Caco-2 (cell line): ENCODE results near the gene ATG16L1. TPM values are rescaled to one million over a fixed set of nuclear protein-coding genes. Genes with fewer than 3 reads are reported as not detected.

ENCODE experiments used
- BruUV-seq: library from RNA; stranded (reverse); fragments of 400-500 nt; replicated peaks from 2 replicates; lab custom pipeline; 2021; lab: Mats Ljungman, UMichigan
- CTCF ChIA-PET: fragments of 300-600 bp; sonication (Branson Sonifier 250); formaldehyde crosslinking; loops from one replicate; lab custom pipeline; 2022; ENCODE audit warnings: antibody characterized with exemption; lab: Charles Lee
- POLR2A ChIA-PET: fragments of 300-600 bp; sonication (Branson Sonifier 250); formaldehyde crosslinking; loops from one replicate; lab custom pipeline; 2022; ENCODE audit warnings: antibody characterized with exemption; lab: Charles Lee
- DNase-seq, 2 experiments: peaks; one replicate each; pipeline versions ENCODE4 v3.0.0 to v3.0.0-alpha.2; 2020 to 2022
- H3K27me3 ChIP-seq: replicated peaks from 2 replicates; pipeline ENCODE4 v1.6.0; 2011; ENCODE audit warnings: low read length; ENCODE audit not compliant: control insufficient read depth, insufficient read depth
- H3K36me3 ChIP-seq: 2 replicates; pipeline ENCODE4 v1.5.1; 2011; ENCODE audit warnings: low read length; ENCODE audit not compliant: control insufficient read depth, insufficient read depth
- H3K4me1 ChIP-seq: fragments of 250-450 bp; sonication (Bioruptor Pico); 2 replicates; pipeline ENCODE4 v1.5.1; 2020; ENCODE audit warnings: mild to moderate bottlenecking
- H3K4me3 ChIP-seq: 2 replicates; pipeline ENCODE4 v1.5.1; 2011; ENCODE audit warnings: low read depth, mild to moderate bottlenecking, control low read depth, low read length
- H3K9me3 ChIP-seq: fragments of 250-450 bp; sonication (Bioruptor Pico); 2 replicates; pipeline ENCODE4 v1.5.1; 2020; ENCODE audit warnings: mild to moderate bottlenecking, moderate library complexity
- H3K27ac Mint-ChIP-seq: one replicate; pipeline ENCODE4 v1.8.0; 2022; ENCODE audit warnings: mixed read lengths; ENCODE audit not compliant: unreplicated experiment
- H3K27me3 Mint-ChIP-seq: one replicate; pipeline ENCODE4 v1.8.0; 2022; ENCODE audit warnings: mixed read lengths; ENCODE audit not compliant: insufficient read depth, unreplicated experiment
- H3K36me3 Mint-ChIP-seq: one replicate; pipeline ENCODE4 v1.8.0; 2022; ENCODE audit warnings: mild to moderate bottlenecking, mixed read lengths; ENCODE audit not compliant: insufficient read depth, unreplicated experiment
- H3K4me1 Mint-ChIP-seq: one replicate; pipeline ENCODE4 v1.8.0; 2022; ENCODE audit warnings: low read depth, mixed read lengths; ENCODE audit not compliant: unreplicated experiment
- H3K4me3 Mint-ChIP-seq: one replicate; pipeline ENCODE4 v1.8.0; 2022; ENCODE audit warnings: mild to moderate bottlenecking, moderate library complexity, mixed read lengths; ENCODE audit not compliant: unreplicated experiment
- H3K9me3 Mint-ChIP-seq: one replicate; pipeline ENCODE4 v1.8.0; 2022; ENCODE audit warnings: mixed read lengths; ENCODE audit not compliant: unreplicated experiment
- intact Hi-C: fragments of 100-400 bp; cut with micrococcal nuclease; formaldehyde crosslinking; loops from one replicate; pipeline ENCODE4 v1.10.0; 2022; ENCODE audit not compliant: unreplicated experiment
- total RNA-seq: library from RNA; stranded (reverse); gene quantifications from 2 replicates; pipeline ENCODE4 v1.2.3, GENCODE V29; 2022
- TF ChIP-seq, protein P1 (sequence below), 2 experiments: fragments of 200-600 bp in 1 of 2; IDR thresholded peaks; 1 replicate in 1 of 2; 2 replicates in 1 of 2; pipeline versions ENCODE4 v1.5.1 to v1.8.0; 2011 to 2022; ENCODE audit warnings: antibody characterized with exemption in 1 of 2, control low read depth in 1 of 2, inconsistent platforms in 1 of 2, low read depth in 1 of 2, low read length in 1 of 2, mild to moderate bottlenecking in 1 of 2, moderate library complexity in 1 of 2; ENCODE audit not compliant: insufficient read depth in 1 of 2, severe bottlenecking in 1 of 2, unreplicated experiment in 1 of 2

ATG16L1 gene
- total RNA-seq, 1 experiment from 2014 or later: 20.1 TPM

DNA sequence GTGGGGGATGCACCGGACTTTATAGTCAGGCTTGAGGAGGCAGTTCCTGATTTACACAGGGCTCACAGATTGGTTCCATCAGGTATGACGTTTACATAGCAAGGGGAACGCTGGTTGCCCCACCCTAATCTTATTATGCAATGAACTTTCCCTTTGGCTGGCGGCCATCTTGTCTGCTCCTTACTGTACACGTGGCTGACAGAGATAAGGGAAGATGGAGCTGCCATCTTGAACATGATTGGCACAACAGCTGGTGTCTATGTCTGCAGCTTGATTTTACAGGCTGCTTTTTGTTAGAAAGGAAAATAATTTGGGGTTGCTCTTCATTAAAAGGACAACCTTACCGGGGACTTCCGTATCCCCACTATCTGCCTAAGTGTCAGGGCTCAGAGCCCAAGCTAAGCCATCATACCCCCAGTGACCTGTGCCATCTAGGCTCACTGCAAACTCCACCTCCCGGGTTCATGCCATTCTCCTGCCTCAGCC, 33.5 kb upstream of the ATG16L1 start:
- intact Hi-C loops: no loop called here
- CTCF ChIA-PET: no interaction called here

DNA sequence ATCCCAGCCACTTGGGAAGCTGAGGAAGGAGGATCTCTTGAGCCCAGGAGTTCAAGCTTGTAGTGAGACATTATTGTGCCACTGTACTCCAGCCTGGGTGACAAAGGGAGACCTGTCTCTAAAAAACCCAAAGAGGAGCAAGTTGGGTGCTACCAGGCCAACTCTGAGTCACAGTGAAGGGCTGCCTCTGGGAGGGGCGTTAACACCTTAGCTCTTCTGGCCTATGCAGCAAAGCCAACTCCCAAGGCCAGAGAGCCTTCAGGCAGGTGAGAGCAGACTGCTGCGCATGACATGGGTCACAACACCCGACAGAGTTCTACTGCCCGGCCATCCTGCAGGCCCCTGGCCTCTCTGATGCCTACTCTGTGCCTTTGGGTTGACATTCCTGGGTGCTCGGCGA, 32.6 kb upstream of the ATG16L1 start:
- Histone ChIP-seq H3K4me3 (no peak overlapping the region), H3K27me3 (no peaks in the 10 kb centered on the region), H3K4me1 (no peaks in the 10 kb centered on the region), H3K9me3 (no peaks in the 10 kb centered on the region), H3K36me3 (no peaks in the 10 kb centered on the region)
- ChIA-PET POLR2A (no interaction called here), CTCF (no interaction called here)
- H3K27ac Mint-ChIP-seq: no peak overlapping the region
- DNase-seq: no peak
- H3K36me3 Mint-ChIP-seq: no peaks in the 10 kb centered on the region
- H3K9me3 Mint-ChIP-seq: no peaks in the 10 kb centered on the region
- BruUV-seq: no TSS peak
- no peaks in the 10 kb centered on the region for H3K27me3 Mint-ChIP-seq
- TF ChIP-seq, protein P1, sequence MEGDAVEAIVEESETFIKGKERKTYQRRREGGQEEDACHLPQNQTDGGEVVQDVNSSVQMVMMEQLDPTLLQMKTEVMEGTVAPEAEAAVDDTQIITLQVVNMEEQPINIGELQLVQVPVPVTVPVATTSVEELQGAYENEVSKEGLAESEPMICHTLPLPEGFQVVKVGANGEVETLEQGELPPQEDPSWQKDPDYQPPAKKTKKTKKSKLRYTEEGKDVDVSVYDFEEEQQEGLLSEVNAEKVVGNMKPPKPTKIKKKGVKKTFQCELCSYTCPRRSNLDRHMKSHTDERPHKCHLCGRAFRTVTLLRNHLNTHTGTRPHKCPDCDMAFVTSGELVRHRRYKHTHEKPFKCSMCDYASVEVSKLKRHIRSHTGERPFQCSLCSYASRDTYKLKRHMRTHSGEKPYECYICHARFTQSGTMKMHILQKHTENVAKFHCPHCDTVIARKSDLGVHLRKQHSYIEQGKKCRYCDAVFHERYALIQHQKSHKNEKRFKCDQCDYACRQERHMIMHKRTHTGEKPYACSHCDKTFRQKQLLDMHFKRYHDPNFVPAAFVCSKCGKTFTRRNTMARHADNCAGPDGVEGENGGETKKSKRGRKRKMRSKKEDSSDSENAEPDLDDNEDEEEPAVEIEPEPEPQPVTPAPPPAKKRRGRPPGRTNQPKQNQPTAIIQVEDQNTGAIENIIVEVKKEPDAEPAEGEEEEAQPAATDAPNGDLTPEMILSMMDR (IDR thresholded peaks at IDR 0.05; ENCODE audit: insufficient read depth in 1 of 2, low read depth in 1 of 2, low read length in 1 of 2, severe bottlenecking in 1 of 2, unreplicated experiment in 1 of 2): no peak
- no peaks in the 10 kb centered on the region for H3K4me1 Mint-ChIP-seq
- intact Hi-C loops: no loop called here
- H3K4me3 Mint-ChIP-seq: no peak overlapping the region

More for the DNA sequence above, 33.5 kb upstream of the ATG16L1 start:
- POLR2A ChIA-PET: no interaction called here
- BruUV-seq: no TSS peak
- Histone ChIP-seq H3K9me3 (no peaks in the 10 kb centered on the region), H3K27me3 (no peaks in the 10 kb centered on the region), H3K4me1 (no peaks in the 10 kb centered on the region), H3K36me3 (no peaks in the 10 kb centered on the region), H3K4me3 (no peak overlapping the region)
- Mint-ChIP-seq H3K9me3 (no peaks in the 10 kb centered on the region), H3K4me3 (no peak overlapping the region), H3K36me3 (no peaks in the 10 kb centered on the region), H3K27ac (no peak overlapping the region), H3K4me1 (no peaks in the 10 kb centered on the region), H3K27me3 (no peaks in the 10 kb centered on the region)
- DNase-seq: no peak
- TF ChIP-seq, protein P1 (IDR thresholded peaks at IDR 0.05; ENCODE audit: insufficient read depth in 1 of 2, low read depth in 1 of 2, low read length in 1 of 2, severe bottlenecking in 1 of 2, unreplicated experiment in 1 of 2): no peak

DNA sequence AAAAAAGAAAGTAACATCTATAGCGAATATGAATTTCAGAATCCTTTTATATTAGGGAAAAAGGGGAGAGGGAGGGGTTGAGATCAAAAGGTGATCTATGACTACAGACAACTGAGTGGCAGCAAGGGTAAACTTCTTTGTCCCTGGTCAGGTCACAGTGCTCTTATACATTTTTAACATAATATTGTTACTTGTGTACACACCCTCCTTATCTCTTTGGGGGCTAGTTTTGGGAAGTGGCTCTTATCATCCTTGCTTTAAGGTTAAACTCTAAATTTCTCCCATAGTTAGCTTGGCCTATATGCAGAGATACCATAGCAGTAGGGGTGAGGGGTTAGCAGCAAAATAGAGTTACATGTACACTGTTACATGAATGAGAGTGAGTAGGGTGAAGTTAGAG, 31.6 kb upstream of the ATG16L1 start:
- CTCF ChIA-PET: no interaction called here

More for the DNA sequence above, 31.6 kb upstream of the ATG16L1 start:
- Histone ChIP-seq H3K27me3 (no peaks in the 10 kb centered on the region), H3K9me3 (no peaks in the 10 kb centered on the region), H3K4me1 (no peaks in the 10 kb centered on the region), H3K36me3 (no peaks in the 10 kb centered on the region), H3K4me3 (no peak overlapping the region)
- TF ChIP-seq, protein P1 (IDR thresholded peaks at IDR 0.05; ENCODE audit: insufficient read depth in 1 of 2, low read depth in 1 of 2, low read length in 1 of 2, severe bottlenecking in 1 of 2, unreplicated experiment in 1 of 2): no peak
- POLR2A ChIA-PET: no interaction called here
- Mint-ChIP-seq H3K4me1 (no peaks in the 10 kb centered on the region), H3K4me3 (no peak overlapping the region), H3K9me3 (no peaks in the 10 kb centered on the region), H3K36me3 (no peaks in the 10 kb centered on the region), H3K27me3 (peaks cover 5% of the 10 kb centered on the region), H3K27ac (no peak overlapping the region)
- BruUV-seq: no TSS peak
- intact Hi-C loops: no loop called here
- DNase-seq: no peak
